ENCODE data around the gene IL26.

GRCh38 chr12:68231691-68232090 lies 6.1 kb upstream of the IL26 start:
- TF ChIP-seq CTBP1 (IDR thresholded peaks at IDR 0.05; ENCODE audit: borderline replicate concordance) (no peak), HDGF (IDR thresholded peaks at IDR 0.05; ENCODE audit: borderline replicate concordance) (no peak), BHLHE40 (IDR thresholded peaks at IDR 0.05; ENCODE audit: borderline replicate concordance) (no peak), L3MBTL2 (conservative IDR thresholded peaks at IDR 0.05) (no peak), FOXA1 (IDR thresholded peaks at IDR 0.05) (no peak), ARNT (IDR thresholded peaks at IDR 0.05) (no peak), SP1 (IDR thresholded peaks at IDR 0.05) (no peak), FOXK2 (IDR thresholded peaks at IDR 0.05) (no peak), TARDBP (IDR thresholded peaks at IDR 0.05) (no peak)

Measured in HEK293T (cell line).